GM19452 (cell line): ENCODE data around the gene ABCC3.

Experiments used
- ATAC-seq: cut with Tn5 transposase; IDR thresholded peaks from one replicate; pipeline ENCODE4 v1.9.1; 2021; ENCODE audit not compliant: unreplicated experiment

Gene ABCC3, protein sequence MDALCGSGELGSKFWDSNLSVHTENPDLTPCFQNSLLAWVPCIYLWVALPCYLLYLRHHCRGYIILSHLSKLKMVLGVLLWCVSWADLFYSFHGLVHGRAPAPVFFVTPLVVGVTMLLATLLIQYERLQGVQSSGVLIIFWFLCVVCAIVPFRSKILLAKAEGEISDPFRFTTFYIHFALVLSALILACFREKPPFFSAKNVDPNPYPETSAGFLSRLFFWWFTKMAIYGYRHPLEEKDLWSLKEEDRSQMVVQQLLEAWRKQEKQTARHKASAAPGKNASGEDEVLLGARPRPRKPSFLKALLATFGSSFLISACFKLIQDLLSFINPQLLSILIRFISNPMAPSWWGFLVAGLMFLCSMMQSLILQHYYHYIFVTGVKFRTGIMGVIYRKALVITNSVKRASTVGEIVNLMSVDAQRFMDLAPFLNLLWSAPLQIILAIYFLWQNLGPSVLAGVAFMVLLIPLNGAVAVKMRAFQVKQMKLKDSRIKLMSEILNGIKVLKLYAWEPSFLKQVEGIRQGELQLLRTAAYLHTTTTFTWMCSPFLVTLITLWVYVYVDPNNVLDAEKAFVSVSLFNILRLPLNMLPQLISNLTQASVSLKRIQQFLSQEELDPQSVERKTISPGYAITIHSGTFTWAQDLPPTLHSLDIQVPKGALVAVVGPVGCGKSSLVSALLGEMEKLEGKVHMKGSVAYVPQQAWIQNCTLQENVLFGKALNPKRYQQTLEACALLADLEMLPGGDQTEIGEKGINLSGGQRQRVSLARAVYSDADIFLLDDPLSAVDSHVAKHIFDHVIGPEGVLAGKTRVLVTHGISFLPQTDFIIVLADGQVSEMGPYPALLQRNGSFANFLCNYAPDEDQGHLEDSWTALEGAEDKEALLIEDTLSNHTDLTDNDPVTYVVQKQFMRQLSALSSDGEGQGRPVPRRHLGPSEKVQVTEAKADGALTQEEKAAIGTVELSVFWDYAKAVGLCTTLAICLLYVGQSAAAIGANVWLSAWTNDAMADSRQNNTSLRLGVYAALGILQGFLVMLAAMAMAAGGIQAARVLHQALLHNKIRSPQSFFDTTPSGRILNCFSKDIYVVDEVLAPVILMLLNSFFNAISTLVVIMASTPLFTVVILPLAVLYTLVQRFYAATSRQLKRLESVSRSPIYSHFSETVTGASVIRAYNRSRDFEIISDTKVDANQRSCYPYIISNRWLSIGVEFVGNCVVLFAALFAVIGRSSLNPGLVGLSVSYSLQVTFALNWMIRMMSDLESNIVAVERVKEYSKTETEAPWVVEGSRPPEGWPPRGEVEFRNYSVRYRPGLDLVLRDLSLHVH (N-terminal part only)

DNA sequence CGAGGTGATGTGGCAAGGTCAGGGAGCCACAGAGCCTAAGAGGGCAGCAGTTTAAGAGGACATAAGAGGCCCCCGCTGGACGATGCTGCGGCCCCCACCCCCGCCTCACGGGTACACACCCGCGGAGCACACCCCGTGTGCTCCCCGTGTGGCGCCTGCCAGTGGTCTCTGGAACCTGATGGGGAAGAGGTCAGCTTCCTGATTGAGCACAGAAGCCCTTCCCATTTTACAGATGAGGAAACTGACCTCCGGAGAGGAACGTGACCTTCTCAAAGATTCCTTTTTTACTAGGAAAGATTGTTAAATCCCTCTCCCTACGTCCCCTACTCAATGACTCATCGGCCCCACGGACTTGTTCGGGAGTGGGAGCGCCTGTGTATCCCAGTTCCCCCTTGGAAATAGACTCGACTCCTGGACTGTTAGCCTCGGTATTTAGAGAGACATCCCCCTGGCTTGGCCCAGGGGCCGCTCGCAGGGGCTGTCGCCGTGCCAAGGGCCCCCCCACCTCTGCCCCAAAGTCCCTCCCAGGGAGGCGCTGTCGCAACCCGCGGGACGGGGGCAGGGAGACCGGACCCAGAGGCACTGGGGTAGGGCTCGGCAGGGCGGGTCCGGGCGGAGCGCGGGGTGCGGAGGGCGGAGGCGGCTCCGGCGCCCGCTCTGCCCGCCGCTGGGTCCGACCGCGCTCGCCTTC lies at the start of gene ABCC3:
Gene ABCC3, plus strand, starts transcription at position 658 of the 691 bp plus-strand sequence. CDS start 56 bp downstream, outside the sequence.
- ATAC-seq: no peak

DNA sequence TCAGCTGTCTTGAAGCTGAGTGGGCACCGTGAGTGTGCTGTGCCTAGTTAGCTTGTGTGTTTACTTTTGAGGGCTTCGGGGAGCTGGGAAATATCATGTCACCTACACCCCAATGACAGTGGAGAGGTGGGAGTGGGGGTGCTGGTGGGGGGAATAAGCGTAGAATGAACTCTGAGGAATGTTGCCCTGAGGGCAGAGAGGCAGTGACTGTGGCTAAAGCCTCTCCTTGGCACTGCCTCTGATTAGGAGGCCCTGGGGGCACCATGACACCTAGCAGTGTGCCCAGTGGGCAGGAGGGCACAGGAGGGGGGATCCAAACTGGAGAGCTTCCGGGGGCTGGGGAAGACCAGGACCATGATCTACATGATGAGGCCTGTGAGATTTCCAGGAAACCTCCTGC lies 49.3 kb upstream of the ABCC3 start:
- ATAC-seq: no peak

DNA sequence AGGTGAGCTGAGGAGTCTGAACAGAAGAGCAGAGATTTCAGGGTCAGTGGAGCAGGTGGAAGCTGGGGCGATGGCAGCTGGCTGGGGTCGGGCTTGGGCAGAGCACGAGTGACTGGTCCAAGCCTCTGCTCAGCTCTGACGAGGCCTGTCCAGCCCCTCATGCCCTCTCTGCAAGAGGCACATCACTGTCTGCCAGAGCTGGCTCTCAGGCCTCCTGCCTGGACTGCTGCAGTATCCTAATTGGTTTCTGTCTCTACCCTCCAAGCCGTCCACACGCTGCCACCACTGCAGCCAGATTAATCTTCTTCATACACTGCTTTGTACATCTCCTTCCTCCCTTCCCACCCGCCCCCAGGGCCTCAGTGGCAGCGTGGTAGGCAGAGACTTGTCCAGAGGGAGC lies 48.8 kb upstream of the ABCC3 start:
- no peak for ATAC-seq

DNA sequence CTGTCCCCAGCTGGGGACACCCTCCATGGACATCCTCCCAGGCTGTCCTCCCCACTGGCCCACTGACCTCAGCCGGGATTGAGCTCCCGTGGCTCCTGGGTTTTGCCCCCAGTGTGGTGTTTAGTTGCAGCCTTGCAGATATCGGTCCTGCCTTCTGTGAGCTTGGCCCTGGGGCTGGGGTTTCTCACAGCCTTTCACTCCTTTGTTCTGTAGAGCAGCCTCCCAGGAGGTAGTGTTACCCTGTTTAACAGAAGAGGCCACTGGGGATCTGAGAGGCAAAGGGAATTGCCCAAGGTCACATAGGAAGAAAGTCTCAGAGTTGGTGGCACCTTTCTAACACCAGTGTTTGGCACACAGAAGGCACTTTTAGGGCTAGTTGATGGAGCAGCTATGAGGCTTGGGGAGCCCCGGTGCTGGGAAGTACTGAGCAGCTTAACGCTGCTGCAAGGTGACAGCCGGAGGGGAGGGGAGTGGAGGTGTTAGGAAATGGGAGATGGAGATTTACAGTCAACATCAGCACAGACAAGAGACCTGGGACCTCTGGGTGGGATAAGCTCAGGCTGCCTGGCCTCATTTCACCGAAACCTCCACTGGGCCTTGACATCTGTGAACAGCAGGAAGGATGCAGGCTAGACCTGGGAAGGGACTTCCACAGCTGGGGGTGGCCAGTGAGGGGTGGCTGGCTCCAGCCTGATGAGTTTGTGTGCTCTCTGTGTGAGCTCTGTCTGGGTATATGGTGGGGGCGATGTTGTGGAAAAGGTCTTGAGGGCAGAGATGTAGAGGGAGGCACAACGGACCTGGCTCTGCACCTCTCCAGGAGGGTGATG lies 48.0 kb upstream of the ABCC3 start:
- no peak for ATAC-seq

DNA sequence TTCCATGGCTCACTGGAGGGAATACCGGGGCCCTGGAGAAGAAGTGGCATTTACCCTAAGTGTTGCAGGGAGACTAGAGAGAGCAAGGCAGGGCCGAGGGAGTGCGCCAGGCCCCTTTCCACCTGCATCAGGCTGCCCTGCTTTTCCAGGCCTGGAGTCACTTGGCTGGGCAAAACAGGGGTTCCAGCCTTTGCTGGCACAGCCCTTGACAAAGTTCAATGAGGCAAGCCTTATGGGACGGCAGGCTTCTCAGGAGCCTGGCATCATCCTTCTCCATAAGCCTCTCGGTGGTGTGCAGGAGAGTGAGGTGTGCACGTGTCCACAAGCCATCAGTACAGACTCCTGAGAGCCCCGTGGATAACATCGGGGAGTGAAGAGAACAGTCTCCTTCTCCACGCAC lies 47.1 kb upstream of the ABCC3 start:
- no peak for ATAC-seq

DNA sequence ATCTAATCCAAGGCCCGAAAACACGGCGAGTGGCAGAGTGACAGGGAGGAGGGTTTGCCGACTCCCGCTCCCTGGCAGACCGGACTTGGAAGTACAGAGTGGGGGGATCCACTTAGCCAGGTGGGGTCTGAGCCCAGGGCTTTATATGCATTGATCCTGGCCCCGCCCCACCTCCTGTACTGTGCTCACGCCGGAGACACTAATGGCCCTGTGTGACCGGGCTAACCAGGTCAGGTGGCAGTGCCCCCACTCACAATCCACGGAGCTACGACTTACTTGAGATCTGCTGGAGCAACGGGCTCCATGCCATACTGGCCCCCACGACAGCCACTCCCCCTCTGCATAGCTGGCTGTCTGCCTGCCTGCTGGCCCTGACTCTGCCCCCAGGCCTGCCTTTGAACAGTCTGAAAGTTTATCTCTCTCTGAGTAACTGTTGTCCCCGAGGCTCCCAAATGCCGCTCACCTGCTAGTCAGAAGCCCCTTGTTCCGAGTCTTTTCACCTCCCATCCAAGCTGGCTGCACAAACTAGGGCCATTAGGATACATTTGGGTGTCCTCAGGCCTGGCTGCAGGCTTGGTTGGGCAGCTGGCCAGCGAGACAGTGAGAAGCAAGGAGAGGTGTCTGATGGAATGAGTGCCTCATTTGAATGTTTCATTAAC lies 46.2 kb upstream of the ABCC3 start:
- no peak for ATAC-seq

DNA sequence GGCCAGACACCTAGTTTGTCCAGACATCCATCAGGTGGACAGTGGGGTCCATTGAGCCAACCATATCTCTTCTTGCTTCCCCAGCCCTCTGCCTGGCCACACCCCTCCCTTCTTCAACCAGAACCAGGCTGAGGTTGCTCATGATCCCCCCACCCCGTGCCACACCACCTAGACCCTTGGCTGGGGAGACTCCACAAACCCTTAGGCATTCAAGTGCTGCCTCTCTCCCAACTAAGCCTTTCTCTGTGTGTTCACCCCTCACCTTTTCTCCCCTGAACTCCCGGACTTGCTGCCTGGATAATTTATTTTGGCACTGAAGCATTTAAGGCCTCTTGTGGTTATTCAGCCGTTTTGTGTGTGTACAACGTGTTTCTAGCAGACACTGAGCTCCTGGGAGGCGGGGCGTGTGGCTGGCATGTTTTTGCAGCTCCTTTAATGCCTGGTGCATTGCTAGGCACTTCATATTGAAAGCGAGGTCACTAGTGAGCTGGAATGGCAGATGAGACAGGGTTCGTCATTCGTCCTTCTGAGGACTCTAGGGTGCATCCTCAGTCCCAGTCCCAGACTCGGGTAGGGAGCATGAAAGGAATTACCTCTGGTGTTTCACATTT lies 45.5 kb upstream of the ABCC3 start:
- no peak for ATAC-seq

DNA sequence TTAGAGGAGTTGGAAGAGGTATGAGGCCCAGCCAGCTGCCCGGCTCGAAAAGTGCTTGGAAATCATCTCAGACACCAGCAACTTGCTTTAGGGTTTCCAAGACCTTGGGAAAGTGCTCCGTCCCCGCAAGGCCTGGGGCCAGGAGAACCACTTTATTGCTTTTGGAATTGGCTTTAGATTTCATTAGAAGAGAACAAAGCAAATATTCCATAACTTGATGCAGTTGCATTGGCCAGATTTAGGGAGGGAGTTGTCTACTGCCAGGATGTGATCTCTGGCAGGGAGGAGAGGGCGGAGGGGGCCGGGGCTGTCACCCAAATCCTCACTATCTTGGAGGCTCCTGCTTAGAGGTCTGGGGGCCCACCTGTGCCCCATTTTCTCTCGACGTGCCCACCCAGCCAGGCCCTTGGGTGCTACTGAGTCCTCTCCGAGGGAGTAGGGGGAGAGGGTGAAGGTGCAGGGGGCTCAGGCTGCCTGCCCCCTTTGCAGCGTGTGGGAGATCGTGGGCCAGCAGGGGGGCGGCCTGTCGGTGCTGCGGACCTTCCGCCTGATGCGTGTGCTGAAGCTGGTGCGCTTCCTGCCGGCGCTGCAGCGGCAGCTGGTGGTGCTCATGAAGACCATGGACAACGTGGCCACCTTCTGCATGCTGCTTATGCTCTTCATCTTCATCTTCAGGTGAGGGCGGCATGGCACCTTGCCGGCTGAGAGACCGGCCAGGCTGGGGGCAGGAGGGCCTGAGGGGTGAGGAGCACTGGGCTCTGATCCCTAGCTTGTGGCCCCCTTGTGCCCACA lies 43.5 kb upstream of the ABCC3 start:
- no peak for ATAC-seq

DNA sequence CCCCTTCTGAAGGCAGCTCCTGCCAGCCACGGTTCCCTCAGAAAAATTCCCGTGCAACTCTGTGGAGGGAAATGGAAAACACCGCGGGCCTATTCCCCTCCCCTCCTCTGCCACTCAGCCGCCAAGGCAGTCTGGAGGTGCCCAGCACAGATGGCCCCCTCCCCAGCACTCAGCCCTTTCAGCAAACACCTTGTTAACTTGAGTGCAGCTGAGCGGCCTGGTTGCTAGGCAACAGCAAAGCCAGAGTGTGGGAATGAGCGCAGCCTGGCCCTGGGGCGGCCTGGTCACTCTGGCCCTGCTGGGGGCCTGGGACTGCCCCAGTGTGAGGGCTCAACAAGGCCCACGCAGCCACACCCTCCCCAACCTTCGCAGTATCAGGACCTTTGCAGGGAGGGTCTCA lies 41.4 kb upstream of the ABCC3 start:
- ATAC-seq: no peak

DNA sequence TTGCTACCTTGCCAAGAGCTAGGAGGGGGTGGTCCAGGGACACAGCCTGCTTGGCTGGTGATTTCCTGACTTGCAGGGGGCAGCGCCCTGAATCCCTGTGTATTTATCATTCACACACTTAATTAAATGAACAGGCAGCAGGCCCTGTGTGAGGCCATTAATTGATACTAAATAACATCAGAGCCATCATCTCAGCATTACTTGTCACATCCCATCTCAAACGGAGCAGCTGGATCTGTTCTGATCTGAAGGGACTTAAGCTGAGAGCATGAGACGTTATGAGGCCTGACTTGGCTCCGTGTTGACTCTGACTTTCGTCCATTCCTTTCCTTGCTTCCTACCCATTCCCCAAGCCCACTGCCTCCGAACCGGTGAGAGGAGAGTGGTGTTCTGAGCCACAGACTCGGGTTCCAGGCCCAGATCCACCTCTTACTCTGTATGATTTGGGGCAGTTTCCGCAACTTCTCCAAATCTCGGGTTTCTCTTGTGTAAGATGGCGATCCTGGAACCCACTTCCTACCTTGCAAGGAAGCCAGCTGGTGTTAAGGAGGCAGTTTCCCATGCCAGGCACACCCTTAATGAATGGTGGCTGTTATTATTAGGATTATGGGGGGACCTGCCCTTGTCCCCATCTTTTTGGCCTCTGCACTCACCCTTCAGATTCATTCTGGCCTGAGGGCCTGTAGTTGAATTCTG lies 40.4 kb upstream of the ABCC3 start:
- ATAC-seq: no peak

DNA sequence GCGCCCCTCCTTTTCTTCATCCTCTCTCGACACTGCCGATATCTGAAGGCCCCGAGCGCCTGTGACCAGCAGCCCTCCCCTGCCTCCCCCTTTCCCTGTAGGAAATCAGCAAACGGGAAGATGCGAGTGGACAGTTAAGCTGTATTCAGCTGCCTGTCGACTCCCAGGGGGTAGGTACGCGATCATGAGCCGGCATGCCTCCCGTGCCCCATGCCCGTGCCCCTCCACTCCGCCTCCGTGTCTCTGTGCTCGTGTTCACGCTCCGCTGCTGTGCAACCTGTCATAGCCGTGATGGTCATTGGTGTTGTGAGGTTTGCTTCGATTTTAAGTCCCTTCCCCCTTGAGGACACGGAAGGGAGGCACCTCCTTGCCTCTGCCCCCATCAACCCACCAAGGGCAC lies 39.8 kb upstream of the ABCC3 start:
- ATAC-seq: no peak

DNA sequence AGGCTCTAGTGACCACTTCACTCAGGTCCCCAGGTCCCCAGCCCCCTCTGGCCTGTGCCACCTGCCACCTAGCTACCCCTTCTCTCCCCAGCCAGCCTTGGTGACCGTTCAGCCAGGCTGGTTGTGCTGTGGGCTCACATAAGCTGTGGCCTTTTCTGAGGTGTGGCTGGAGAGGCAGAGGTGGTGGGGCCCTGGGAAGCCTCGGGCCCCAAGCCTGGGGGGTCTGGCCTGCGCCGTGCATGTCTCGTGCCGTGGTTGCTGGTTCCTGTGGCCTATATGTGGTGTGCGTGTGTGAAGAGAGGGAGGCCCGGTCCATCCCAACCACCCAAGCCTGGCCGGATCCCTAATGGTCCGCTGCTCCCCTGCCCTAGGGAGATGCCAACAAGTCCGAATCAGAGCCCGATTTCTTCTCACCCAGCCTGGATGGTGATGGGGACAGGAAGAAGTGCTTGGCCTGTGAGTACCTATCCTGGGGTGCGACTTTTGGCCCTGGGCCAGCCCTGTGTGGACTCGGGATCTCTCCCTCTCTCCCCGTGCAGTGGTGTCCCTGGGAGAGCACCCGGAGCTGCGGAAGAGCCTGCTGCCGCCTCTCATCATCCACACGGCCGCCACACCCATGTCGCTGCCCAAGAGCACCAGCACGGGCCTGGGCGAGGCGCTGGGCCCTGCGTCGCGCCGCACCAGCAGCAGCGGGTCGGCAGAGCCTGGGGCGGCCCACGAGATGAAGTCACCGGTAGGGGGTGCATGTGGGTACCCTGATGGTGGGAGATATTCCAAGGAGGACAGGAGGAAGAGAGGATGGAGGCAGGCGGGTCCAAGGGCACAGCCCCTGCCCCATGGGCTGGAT lies 38.3 kb upstream of the ABCC3 start:
- no peak for ATAC-seq

DNA sequence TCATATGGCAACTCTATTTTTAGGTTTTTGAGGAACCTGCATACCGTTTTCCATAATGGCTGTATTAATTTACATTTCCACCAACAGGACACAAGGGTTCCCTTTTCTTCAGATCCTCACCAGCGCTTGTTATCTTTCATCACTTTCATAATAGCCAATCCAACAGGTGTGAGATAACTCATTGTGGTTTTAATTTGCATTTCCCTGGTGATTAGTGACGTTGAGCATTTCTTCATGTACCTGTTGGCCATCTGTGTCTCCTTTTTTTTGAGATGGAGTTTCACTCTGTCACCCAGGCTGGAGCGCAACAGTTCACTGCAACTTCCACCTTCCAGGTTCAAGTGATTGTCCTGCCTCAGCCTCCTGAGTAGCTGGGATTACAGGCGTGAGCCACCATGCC lies 36.2 kb upstream of the ABCC3 start:
- ATAC-seq: no peak

DNA sequence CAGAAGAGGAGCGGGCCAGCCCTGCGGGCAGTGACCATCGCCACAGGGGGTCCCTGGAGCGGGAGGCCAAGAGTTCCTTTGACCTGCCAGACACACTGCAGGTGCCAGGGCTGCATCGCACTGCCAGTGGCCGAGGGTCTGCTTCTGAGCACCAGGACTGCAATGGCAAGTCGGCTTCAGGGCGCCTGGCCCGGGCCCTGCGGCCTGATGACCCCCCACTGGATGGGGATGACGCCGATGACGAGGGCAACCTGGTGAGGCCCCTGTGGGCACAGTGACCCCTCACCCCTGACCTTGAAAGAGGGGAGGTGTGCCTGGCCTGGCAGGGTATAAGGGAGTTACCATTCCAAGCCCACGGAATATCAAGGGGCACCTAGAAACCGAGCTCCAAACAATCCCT lies 35.1 kb upstream of the ABCC3 start:
- no peak for ATAC-seq

DNA sequence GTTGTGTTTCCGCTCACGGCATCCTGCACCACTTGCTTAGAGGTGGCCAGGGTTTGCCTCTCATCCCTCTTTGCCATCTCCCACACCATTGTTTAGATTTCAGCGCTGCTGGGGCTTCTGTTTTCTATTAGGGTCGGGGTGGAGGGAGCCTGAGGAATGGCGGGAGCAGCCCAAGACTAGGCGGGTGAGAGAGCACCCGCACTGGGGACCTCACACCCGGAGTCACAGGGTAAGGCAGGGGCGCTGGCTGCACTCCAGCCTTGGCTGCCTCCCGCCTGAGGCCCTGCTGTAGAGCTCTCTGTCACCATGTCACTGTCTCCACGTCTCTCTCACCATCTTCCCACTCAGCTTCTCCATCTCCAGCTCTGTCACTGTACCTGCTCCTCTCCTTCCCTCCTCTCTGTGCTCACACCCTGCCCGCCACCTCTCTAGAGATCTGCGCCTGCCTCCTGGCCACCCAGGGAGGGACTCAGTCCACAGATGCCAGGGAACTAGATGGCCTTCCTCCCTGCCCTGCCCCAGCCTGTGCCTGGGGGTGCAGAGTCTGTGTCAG lies 32.8 kb upstream of the ABCC3 start:
- no peak for ATAC-seq

DNA sequence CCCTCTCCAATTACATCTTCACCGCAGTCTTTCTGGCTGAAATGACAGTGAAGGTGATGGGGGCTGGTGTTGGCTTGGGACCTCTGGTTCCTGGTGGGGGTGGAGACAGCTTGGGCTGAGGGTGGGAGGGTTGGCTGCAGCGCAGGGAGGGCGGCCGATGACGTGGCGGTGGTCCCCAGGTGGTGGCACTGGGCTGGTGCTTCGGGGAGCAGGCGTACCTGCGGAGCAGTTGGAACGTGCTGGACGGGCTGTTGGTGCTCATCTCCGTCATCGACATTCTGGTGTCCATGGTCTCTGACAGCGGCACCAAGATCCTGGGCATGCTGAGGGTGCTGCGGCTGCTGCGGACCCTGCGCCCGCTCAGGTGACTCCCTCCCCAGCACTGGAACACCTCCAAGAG lies 31.8 kb upstream of the ABCC3 start:
- ATAC-seq: no peak
